Gastrocnemius medialis (tissue), 4 donors: ENCODE data around the gene METRNL.

Source experiments
- CTCF ChIP-seq, 5 experiments: fragments of 450-650 bp in 3 of 5; fragments of 200-600 bp in 2 of 5; sonication (generic) in 2 of 5; IDR thresholded peaks in 4 of 5; conservative IDR thresholded peaks in 1 of 5; 1 replicate in 4 of 5; 2 replicates in 1 of 5; pipeline ENCODE4 v1.5.1; 2016 to 2019; ENCODE audit warnings: antibody characterized with exemption in 5 of 5, mild to moderate bottlenecking in 3 of 5, moderate library complexity in 3 of 5
- POLR2A ChIP-seq, 2 donors: fragments of 450-650 bp; IDR thresholded peaks; one replicate each; pipeline ENCODE4 v1.6.1; 2017; ENCODE audit warnings: antibody characterized with exemption in 2 of 2, mild to moderate bottlenecking in 2 of 2, moderate library complexity in 2 of 2

GRCh38 chr17:83086907-83087787 lies 7.7 kb downstream of the METRNL start:
- TF ChIP-seq CTCF (IDR thresholded peaks at IDR 0.05 in 4 of 5, conservative IDR thresholded peaks at IDR 0.05 in 1 of 5) (no peak), POLR2A (IDR thresholded peaks at IDR 0.05) (no peak)
